ENCODE measurements around the gene PHYKPL. TPM values are rescaled to one million over a fixed set of nuclear protein-coding genes. Genes with fewer than 3 reads are reported as not detected.

PHYKPL gene
- total RNA-seq, 1 experiment from 2014 or later = 112 TPM

GRCh38 chr5:178165581-178165980, 67.0 kb downstream of the PHYKPL start:
- Mint-ChIP-seq H3K4me3 (ENCODE audit: unreplicated experiment) (no peak overlapping the region), H3K27me3 (ENCODE audit: insufficient read depth, unreplicated experiment) (peaks cover 33% of the 10 kb centered on the region), H3K4me1 (ENCODE audit: insufficient read depth, unreplicated experiment) (no peaks in the 10 kb centered on the region), H3K27ac (ENCODE audit: low read depth, unreplicated experiment) (no peak overlapping the region), H3K36me3 (ENCODE audit: insufficient read depth, unreplicated experiment) (no peaks in the 10 kb centered on the region), H3K9me3 (ENCODE audit: unreplicated experiment) (no peaks in the 10 kb centered on the region)
- intact Hi-C loops (cut with micrococcal nuclease) = loop anchor here (10.0 kb wide), 1 partner anchor 561 kb away; the partner anchor contains the start of gene B4GALT7
- POLR2A ChIA-PET = interaction anchor here (0.8 to 1.3 kb wide), 2 partner anchors 39 to 51 kb away, joined by 3 to 4 read pairs; partner anchors contain the start of gene HNRNPAB
- CTCF ChIA-PET = interaction anchor here (0.6 to 1.6 kb wide), 6 partner anchors 17 to 175 kb away, joined by 3 to 9 read pairs (median 4); no protein-coding TSS in a partner anchor
- TF ChIP-seq, protein P1, sequence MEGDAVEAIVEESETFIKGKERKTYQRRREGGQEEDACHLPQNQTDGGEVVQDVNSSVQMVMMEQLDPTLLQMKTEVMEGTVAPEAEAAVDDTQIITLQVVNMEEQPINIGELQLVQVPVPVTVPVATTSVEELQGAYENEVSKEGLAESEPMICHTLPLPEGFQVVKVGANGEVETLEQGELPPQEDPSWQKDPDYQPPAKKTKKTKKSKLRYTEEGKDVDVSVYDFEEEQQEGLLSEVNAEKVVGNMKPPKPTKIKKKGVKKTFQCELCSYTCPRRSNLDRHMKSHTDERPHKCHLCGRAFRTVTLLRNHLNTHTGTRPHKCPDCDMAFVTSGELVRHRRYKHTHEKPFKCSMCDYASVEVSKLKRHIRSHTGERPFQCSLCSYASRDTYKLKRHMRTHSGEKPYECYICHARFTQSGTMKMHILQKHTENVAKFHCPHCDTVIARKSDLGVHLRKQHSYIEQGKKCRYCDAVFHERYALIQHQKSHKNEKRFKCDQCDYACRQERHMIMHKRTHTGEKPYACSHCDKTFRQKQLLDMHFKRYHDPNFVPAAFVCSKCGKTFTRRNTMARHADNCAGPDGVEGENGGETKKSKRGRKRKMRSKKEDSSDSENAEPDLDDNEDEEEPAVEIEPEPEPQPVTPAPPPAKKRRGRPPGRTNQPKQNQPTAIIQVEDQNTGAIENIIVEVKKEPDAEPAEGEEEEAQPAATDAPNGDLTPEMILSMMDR (IDR thresholded peaks at IDR 0.05; ENCODE audit: unreplicated experiment) = no peak
- BruUV-seq (replicated peaks) = no TSS peak
- DNase-seq (ENCODE audit: unreplicated experiment) = no peak

- TF ChIP-seq, protein P1 (IDR thresholded peaks at IDR 0.05; ENCODE audit: unreplicated experiment) = peak; percentile 100
- no peaks in the 10 kb centered on the region for H3K4me1 Mint-ChIP-seq (ENCODE audit: insufficient read depth, unreplicated experiment)
- peak; percentile 88 for DNase-seq (ENCODE audit: unreplicated experiment)
- peak overlapping the region; percentile 8 for H3K4me3 Mint-ChIP-seq (ENCODE audit: unreplicated experiment)
- POLR2A ChIA-PET = no interaction called here
- CTCF ChIA-PET = interaction anchor here (0.7 to 3.3 kb wide), 12 partner anchors 9 to 96 kb away, joined by 3 to 81 read pairs (median 4); partner anchors contain the start of gene NHP2
- intact Hi-C loops (cut with micrococcal nuclease) = loop anchor here (1.0 to 10.0 kb wide), 2 partner anchors 88 to 559 kb away; partner anchors contain the start of gene B4GALT7
- no peak overlapping the region for H3K27ac Mint-ChIP-seq (ENCODE audit: low read depth, unreplicated experiment)
- peaks cover 33% of the 10 kb centered on the region for H3K27me3 Mint-ChIP-seq (ENCODE audit: insufficient read depth, unreplicated experiment)
- H3K36me3 Mint-ChIP-seq (ENCODE audit: insufficient read depth, unreplicated experiment) = no peaks in the 10 kb centered on the region
- no TSS peak for BruUV-seq (replicated peaks)
- H3K9me3 Mint-ChIP-seq (ENCODE audit: unreplicated experiment) = no peaks in the 10 kb centered on the region
Observed at GRCh38 chr5:178163772-178164735, 68.5 kb downstream of the PHYKPL start.

- no peak overlapping the region for H3K27ac Mint-ChIP-seq (ENCODE audit: low read depth, unreplicated experiment)
- no peaks in the 10 kb centered on the region for H3K9me3 Mint-ChIP-seq (ENCODE audit: unreplicated experiment)
- no peaks in the 10 kb centered on the region for H3K4me1 Mint-ChIP-seq (ENCODE audit: insufficient read depth, unreplicated experiment)
- intact Hi-C loops (cut with micrococcal nuclease) = loop anchor here (10.0 kb wide), 1 partner anchor 558 kb away; the partner anchor contains the start of gene B4GALT7
- DNase-seq (ENCODE audit: unreplicated experiment) = no peak
- TF ChIP-seq, protein P1 (IDR thresholded peaks at IDR 0.05; ENCODE audit: unreplicated experiment) = no peak
- ChIA-PET POLR2A (interaction anchor here (0.6 to 1.5 kb wide), 3 partner anchors 9 to 87 kb away, joined by 3 to 4 read pairs (median 4); partner anchors contain the start of gene NHP2), CTCF (interaction anchor here (0.7 to 3.3 kb wide), 7 partner anchors 9 to 555 kb away, joined by 4 to 81 read pairs (median 6); partner anchors contain the start of gene NHP2)
- BruUV-seq (replicated peaks) = no TSS peak
- no peaks in the 10 kb centered on the region for H3K36me3 Mint-ChIP-seq (ENCODE audit: insufficient read depth, unreplicated experiment)
- H3K4me3 Mint-ChIP-seq (ENCODE audit: unreplicated experiment) = no peak overlapping the region
- peaks cover 33% of the 10 kb centered on the region for H3K27me3 Mint-ChIP-seq (ENCODE audit: insufficient read depth, unreplicated experiment)
Observed at GRCh38 chr5:178162481-178162880, 70.1 kb downstream of the PHYKPL start.

DNA sequence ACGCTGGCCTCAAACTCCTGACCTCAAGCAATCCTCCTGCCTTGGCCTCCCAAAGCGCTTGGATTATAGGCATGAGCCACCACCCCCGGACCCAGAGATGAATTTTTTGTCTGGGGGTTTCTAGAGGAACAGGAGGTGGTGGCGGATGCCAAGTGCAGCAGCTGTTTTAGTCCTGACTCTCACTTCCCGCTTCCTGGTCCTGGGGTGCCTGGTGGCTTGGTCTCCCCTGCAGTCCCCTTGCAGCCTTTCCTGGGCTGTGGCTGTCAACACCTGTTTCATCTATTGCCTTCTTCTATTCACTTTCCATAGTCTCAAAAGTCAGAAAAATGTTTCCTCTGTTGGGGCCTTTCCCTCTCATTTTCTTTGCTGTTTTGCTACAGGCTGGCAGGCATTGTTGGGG, 72.4 kb downstream of the PHYKPL start:
- peaks cover 33% of the 10 kb centered on the region for H3K27me3 Mint-ChIP-seq (ENCODE audit: insufficient read depth, unreplicated experiment)
- DNase-seq (ENCODE audit: unreplicated experiment) = no peak
- POLR2A ChIA-PET = no interaction called here
- CTCF ChIA-PET = interaction anchor here (0.7 to 1.0 kb wide), 3 partner anchors 15 to 85 kb away, joined by 3 to 6 read pairs (median 3); no protein-coding TSS in a partner anchor
- TF ChIP-seq, protein P1 (IDR thresholded peaks at IDR 0.05; ENCODE audit: unreplicated experiment) = no peak
- no peaks in the 10 kb centered on the region for H3K9me3 Mint-ChIP-seq (ENCODE audit: unreplicated experiment)
- H3K4me3 Mint-ChIP-seq (ENCODE audit: unreplicated experiment) = no peak overlapping the region
- no peaks in the 10 kb centered on the region for H3K36me3 Mint-ChIP-seq (ENCODE audit: insufficient read depth, unreplicated experiment)
- BruUV-seq (replicated peaks) = no TSS peak
- no peak overlapping the region for H3K27ac Mint-ChIP-seq (ENCODE audit: low read depth, unreplicated experiment)
- intact Hi-C loops (cut with micrococcal nuclease) = loop anchor here (10.0 kb wide), 1 partner anchor 555 kb away; the partner anchor contains the start of gene B4GALT7
- no peaks in the 10 kb centered on the region for H3K4me1 Mint-ChIP-seq (ENCODE audit: insufficient read depth, unreplicated experiment)

Measured in MCF 10A (cell line).